Neural cell (in vitro differentiated cells): ENCODE data around the gene CLDND1. TPM values are rescaled to one million over a fixed set of nuclear protein-coding genes. Genes with fewer than 3 reads are reported as not detected.

ENCODE experiments used
- H2AFZ ChIP-seq: fragments of 200-600, 300-800 bp; sonication (generic), shearing (Covaris generic); 2 replicates; pipeline ENCODE4 v1.6.0; 2014; ENCODE audit warnings: low read depth, mild to moderate bottlenecking, antibody characterized with exemption, low read length, moderate library complexity
- H3F3A ChIP-seq: fragments of 200-600 bp; shearing (Covaris generic); 2 replicates; pipeline ENCODE4 v1.6.1; 2016; ENCODE audit warnings: mild to moderate bottlenecking, moderate library complexity, mixed read lengths, antibody characterized with exemption, low read length; ENCODE audit not compliant: insufficient read depth, poor library complexity, severe bottlenecking
- H3K27ac ChIP-seq: fragments of 200-600, 300-800 bp; sonication (generic), shearing (Covaris generic); 2 replicates; pipeline ENCODE4 v1.5.1; 2014; ENCODE audit warnings: mild to moderate bottlenecking, low read length, moderate library complexity
- H3K27me3 ChIP-seq: fragments of 300-800, 200-600 bp; sonication (generic), shearing (Covaris generic); 2 replicates; pipeline ENCODE4 v1.6.0; 2014; ENCODE audit warnings: mild to moderate bottlenecking, low read depth, low read length, moderate library complexity; ENCODE audit not compliant: insufficient read depth
- H3K36me3 ChIP-seq: fragments of 300-800, 200-600 bp; sonication (generic), shearing (Covaris generic); 2 replicates; pipeline ENCODE4 v1.5.1; 2014; ENCODE audit warnings: mild to moderate bottlenecking, antibody characterized with exemption, low read length, moderate library complexity; ENCODE audit not compliant: insufficient read depth
- H3K4me2 ChIP-seq: fragments of 300-800, 200-600 bp; sonication (generic), shearing (Covaris generic); 2 replicates; pipeline ENCODE4 v1.6.0; 2014; ENCODE audit warnings: mild to moderate bottlenecking, low read length
- H3K4me3 ChIP-seq: fragments of 300-800, 200-600 bp; sonication (generic), shearing (Covaris generic); 2 replicates; pipeline ENCODE4 v1.5.1; 2014; ENCODE audit warnings: mild to moderate bottlenecking, low read length, moderate library complexity
- H3K79me2 ChIP-seq: fragments of 200-600 bp; shearing (Covaris generic); replicated peaks from 2 replicates; pipeline ENCODE4 v1.6.0; 2014; ENCODE audit warnings: mild to moderate bottlenecking, low read length, moderate library complexity; ENCODE audit not compliant: insufficient read depth
- H3K9ac ChIP-seq: fragments of 300-800, 200-600 bp; sonication (generic), shearing (Covaris generic); 2 replicates; pipeline ENCODE4 v1.6.1; 2016; ENCODE audit warnings: mild to moderate bottlenecking, low read length, mixed read lengths
- H3K9me2 ChIP-seq: fragments of 200-600 bp; shearing (Covaris generic); 2 replicates; pipeline ENCODE4 v1.6.1; 2016; ENCODE audit warnings: mild to moderate bottlenecking, low read length, mixed read lengths; ENCODE audit not compliant: insufficient read depth
- H3K9me3 ChIP-seq: fragments of 200-600, 300-800 bp; sonication (generic), shearing (Covaris generic); 2 replicates; pipeline ENCODE4 v1.6.1; 2016; ENCODE audit warnings: mild to moderate bottlenecking, mixed run types, low read length, moderate library complexity, mixed read lengths
- H4K20me1 ChIP-seq: fragments of 200-600 bp; shearing (Covaris generic); 2 replicates; pipeline ENCODE4 v1.6.1; 2016; ENCODE audit warnings: mild to moderate bottlenecking, mixed run types; ENCODE audit not compliant: insufficient read depth
- EP300 ChIP-seq: fragments of 450-650 bp; conservative IDR thresholded peaks from 2 replicates; pipeline ENCODE4 v1.6.1; 2014; ENCODE audit warnings: antibody characterized with exemption, mild to moderate bottlenecking, moderate library complexity; ENCODE audit not compliant: poor library complexity, severe bottlenecking
- EZH2 ChIP-seq: fragments of 200-600, 300-800 bp; shearing (Covaris generic), sonication (generic); IDR thresholded peaks from 2 replicates; pipeline ENCODE4 v1.6.1; 2014; ENCODE audit warnings: antibody characterized with exemption, low read length, borderline replicate concordance, mild to moderate bottlenecking; ENCODE audit not compliant: insufficient read depth, poor library complexity, severe bottlenecking
- MXI1 ChIP-seq: fragments of 450-650 bp; conservative IDR thresholded peaks from 2 replicates; pipeline ENCODE4 v1.6.1; 2014; ENCODE audit warnings: antibody characterized with exemption, mild to moderate bottlenecking; ENCODE audit not compliant: poor library complexity, severe bottlenecking
- POLR2AphosphoS5 ChIP-seq: IDR thresholded peaks from 2 replicates; pipeline ENCODE4 v1.6.1; 2012
- RAD21 ChIP-seq: fragments of 450-650 bp; conservative IDR thresholded peaks from 2 replicates; pipeline ENCODE4 v1.6.1; 2014; ENCODE audit warnings: antibody characterized with exemption, mild to moderate bottlenecking, moderate library complexity
- SMC3 ChIP-seq: fragments of 450-650 bp; conservative IDR thresholded peaks from 2 replicates; pipeline ENCODE4 v1.6.1; 2014; ENCODE audit warnings: antibody characterized with exemption, mild to moderate bottlenecking, moderate library complexity; ENCODE audit not compliant: poor library complexity
- TAF1 ChIP-seq: IDR thresholded peaks from 2 replicates; pipeline ENCODE4 v1.6.1; 2012; ENCODE audit warnings: low read depth
- polyA plus RNA-seq: library from polyadenylated mRNA; depleted of rRNA; stranded (reverse); fragments of >200 nt; gene quantifications from 2 replicates; pipeline ENCODE4 v1.2.3, GENCODE V29; 2014
- TF ChIP-seq, protein P1 (sequence below): fragments of 450-650 bp; IDR thresholded peaks from 2 replicates; pipeline ENCODE4 v1.5.1; 2014; ENCODE audit warnings: antibody characterized with exemption, mild to moderate bottlenecking, moderate library complexity; ENCODE audit not compliant: poor library complexity, severe bottlenecking
- TF ChIP-seq, protein P2 (sequence below): IDR thresholded peaks from 2 replicates; pipeline ENCODE4 v1.6.1; 2012; ENCODE audit warnings: borderline replicate concordance

The CLDND1 gene
- polyA plus RNA-seq, 1 donor from 2014 or later, result 162 TPM

DNA sequence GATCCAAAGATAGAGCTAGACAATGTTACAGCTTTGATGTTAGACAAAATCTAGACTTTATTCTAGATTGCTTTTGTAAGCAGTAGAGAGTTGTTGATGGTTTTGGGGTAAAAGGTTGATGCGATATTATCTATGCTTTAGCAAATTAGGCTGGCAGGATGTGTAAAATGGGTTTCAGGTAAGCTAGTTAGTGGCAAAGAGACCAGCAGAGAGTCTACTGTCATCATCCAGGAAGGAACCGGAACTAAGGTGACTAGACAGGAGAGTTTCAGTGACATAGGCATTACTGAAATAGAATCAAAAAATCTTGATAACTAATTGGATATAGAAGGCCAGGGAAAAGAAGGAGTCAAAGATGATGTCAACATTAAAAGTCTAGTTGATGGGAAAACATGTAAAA, 14.1 kb downstream of the CLDND1 start:
- H3F3A ChIP-seq, result no peaks in the 10 kb centered on the region
- H4K20me1 ChIP-seq, result no peaks in the 10 kb centered on the region
- no peak overlapping the region for H3K27ac ChIP-seq
- no peak overlapping the region for H3K4me2 ChIP-seq
- H3K9me3 ChIP-seq, result no peaks in the 10 kb centered on the region
- no peaks in the 10 kb centered on the region for H3K36me3 ChIP-seq
- H3K9ac ChIP-seq, result no peak overlapping the region
- H3K79me2 ChIP-seq, result no peaks in the 10 kb centered on the region
- H3K9me2 ChIP-seq, result no peaks in the 10 kb centered on the region
- TF ChIP-seq POLR2AphosphoS5 (no peak), EZH2 (no peak), RAD21 (no peak), TAF1 (no peak), EP300 (no peak), SMC3 (no peak), MXI1 (no peak)
- TF ChIP-seq, protein P1, sequence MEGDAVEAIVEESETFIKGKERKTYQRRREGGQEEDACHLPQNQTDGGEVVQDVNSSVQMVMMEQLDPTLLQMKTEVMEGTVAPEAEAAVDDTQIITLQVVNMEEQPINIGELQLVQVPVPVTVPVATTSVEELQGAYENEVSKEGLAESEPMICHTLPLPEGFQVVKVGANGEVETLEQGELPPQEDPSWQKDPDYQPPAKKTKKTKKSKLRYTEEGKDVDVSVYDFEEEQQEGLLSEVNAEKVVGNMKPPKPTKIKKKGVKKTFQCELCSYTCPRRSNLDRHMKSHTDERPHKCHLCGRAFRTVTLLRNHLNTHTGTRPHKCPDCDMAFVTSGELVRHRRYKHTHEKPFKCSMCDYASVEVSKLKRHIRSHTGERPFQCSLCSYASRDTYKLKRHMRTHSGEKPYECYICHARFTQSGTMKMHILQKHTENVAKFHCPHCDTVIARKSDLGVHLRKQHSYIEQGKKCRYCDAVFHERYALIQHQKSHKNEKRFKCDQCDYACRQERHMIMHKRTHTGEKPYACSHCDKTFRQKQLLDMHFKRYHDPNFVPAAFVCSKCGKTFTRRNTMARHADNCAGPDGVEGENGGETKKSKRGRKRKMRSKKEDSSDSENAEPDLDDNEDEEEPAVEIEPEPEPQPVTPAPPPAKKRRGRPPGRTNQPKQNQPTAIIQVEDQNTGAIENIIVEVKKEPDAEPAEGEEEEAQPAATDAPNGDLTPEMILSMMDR, result no peak
- TF ChIP-seq, protein P2, sequence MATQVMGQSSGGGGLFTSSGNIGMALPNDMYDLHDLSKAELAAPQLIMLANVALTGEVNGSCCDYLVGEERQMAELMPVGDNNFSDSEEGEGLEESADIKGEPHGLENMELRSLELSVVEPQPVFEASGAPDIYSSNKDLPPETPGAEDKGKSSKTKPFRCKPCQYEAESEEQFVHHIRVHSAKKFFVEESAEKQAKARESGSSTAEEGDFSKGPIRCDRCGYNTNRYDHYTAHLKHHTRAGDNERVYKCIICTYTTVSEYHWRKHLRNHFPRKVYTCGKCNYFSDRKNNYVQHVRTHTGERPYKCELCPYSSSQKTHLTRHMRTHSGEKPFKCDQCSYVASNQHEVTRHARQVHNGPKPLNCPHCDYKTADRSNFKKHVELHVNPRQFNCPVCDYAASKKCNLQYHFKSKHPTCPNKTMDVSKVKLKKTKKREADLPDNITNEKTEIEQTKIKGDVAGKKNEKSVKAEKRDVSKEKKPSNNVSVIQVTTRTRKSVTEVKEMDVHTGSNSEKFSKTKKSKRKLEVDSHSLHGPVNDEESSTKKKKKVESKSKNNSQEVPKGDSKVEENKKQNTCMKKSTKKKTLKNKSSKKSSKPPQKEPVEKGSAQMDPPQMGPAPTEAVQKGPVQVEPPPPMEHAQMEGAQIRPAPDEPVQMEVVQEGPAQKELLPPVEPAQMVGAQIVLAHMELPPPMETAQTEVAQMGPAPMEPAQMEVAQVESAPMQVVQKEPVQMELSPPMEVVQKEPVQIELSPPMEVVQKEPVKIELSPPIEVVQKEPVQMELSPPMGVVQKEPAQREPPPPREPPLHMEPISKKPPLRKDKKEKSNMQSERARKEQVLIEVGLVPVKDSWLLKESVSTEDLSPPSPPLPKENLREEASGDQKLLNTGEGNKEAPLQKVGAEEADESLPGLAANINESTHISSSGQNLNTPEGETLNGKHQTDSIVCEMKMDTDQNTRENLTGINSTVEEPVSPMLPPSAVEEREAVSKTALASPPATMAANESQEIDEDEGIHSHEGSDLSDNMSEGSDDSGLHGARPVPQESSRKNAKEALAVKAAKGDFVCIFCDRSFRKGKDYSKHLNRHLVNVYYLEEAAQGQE, result no peak
- no peaks in the 10 kb centered on the region for H3K27me3 ChIP-seq
- no peak overlapping the region for H2AFZ ChIP-seq
- no peak overlapping the region for H3K4me3 ChIP-seq

DNA sequence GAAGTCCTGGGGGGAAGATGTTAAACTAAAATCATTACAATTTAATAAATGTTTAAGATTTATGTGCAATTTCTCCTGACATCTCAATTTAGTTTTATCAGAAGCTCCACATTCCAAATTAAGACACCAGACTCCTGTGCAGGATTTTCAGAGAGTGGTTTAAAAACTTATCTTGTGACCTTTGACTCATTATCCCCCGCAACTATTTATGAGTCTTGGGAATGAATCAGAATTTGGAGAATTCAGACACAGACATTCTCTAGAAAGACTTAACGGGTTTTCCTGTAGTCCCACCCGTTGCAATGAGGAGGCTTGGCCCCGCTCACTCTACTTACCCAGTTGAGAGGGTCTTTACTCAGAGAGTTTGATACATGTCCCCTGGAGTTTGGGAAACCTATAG, 18.2 kb downstream of the CLDND1 start:
- H2AFZ ChIP-seq, result no peak overlapping the region
- H3K4me3 ChIP-seq, result no peak overlapping the region
- no peaks in the 10 kb centered on the region for H3K9me3 ChIP-seq
- H4K20me1 ChIP-seq, result no peaks in the 10 kb centered on the region
- no peaks in the 10 kb centered on the region for H3K79me2 ChIP-seq
- no peaks in the 10 kb centered on the region for H3K36me3 ChIP-seq
- TF ChIP-seq, protein P1, result no peak
- no peak for TF ChIP-seq SMC3
- no peak for TF ChIP-seq POLR2AphosphoS5
- no peak for TF ChIP-seq RAD21
- no peak for TF ChIP-seq EZH2
- no peak for TF ChIP-seq EP300
- TF ChIP-seq, protein P2, result no peak
- H3K27ac ChIP-seq, result no peak overlapping the region
- H3K4me2 ChIP-seq, result no peak overlapping the region
- H3K9ac ChIP-seq, result no peak overlapping the region
- no peaks in the 10 kb centered on the region for H3F3A ChIP-seq
- H3K9me2 ChIP-seq, result no peaks in the 10 kb centered on the region
- H3K27me3 ChIP-seq, result no peaks in the 10 kb centered on the region
